ENCODE results near the gene ZBTB7C. TPM values are rescaled to one million over a fixed set of nuclear protein-coding genes. Genes with fewer than 3 reads are reported as not detected.

ZBTB7C gene
- total RNA-seq, 1 donor from 2014 or later = not detected

- ChIA-PET CTCF (no interaction called here), POLR2A (no interaction called here)
- TF ChIP-seq CTCF (IDR thresholded peaks at IDR 0.05) = no peak
- no peaks in the 10 kb centered on the region for H3K36me3 Mint-ChIP-seq (ENCODE audit: low read depth)
- no peak overlapping the region for H3K4me3 Mint-ChIP-seq
- peaks cover 11% of the 10 kb centered on the region for H3K27me3 Mint-ChIP-seq
- no peak for ATAC-seq (ENCODE audit: low read depth)
- peaks cover 5% of the 10 kb centered on the region for H3K9me3 Mint-ChIP-seq
- H3K27ac Mint-ChIP-seq = no peak overlapping the region
- no peaks in the 10 kb centered on the region for H3K4me1 Mint-ChIP-seq
- DNase-seq = no peak
- intact Hi-C loops (cut with micrococcal nuclease) = no loop called here
These were observed 48.7 kb downstream of the ZBTB7C start for GRCh38 chr18:48360376-48361021.

- peaks cover 17% of the 10 kb centered on the region for H3K27me3 Mint-ChIP-seq
- H3K9me3 Mint-ChIP-seq = no peaks in the 10 kb centered on the region
- H3K4me1 Mint-ChIP-seq = no peaks in the 10 kb centered on the region
- CTCF ChIA-PET = no interaction called here
- POLR2A ChIA-PET = no interaction called here
- ATAC-seq (ENCODE audit: low read depth) (no peak), DNase-seq (no peak)
- H3K36me3 Mint-ChIP-seq (ENCODE audit: low read depth) = no peaks in the 10 kb centered on the region
- no peak overlapping the region for H3K4me3 Mint-ChIP-seq
- intact Hi-C loops (cut with micrococcal nuclease) = no loop called here
- TF ChIP-seq CTCF (IDR thresholded peaks at IDR 0.05) = no peak
- no peak overlapping the region for H3K27ac Mint-ChIP-seq
These were observed 49.6 kb downstream of the ZBTB7C start for GRCh38 chr18:48359626-48360025.

- H3K4me3 Mint-ChIP-seq = no peak overlapping the region
- POLR2A ChIA-PET = no interaction called here
- H3K36me3 Mint-ChIP-seq (ENCODE audit: low read depth) = no peaks in the 10 kb centered on the region
- no peaks in the 10 kb centered on the region for H3K9me3 Mint-ChIP-seq
- no peak for TF ChIP-seq CTCF (IDR thresholded peaks at IDR 0.05)
- DNase-seq (no peak), ATAC-seq (ENCODE audit: low read depth) (no peak)
- intact Hi-C loops (cut with micrococcal nuclease) = no loop called here
- CTCF ChIA-PET = no interaction called here
- H3K27me3 Mint-ChIP-seq = peaks cover 18% of the 10 kb centered on the region
- H3K4me1 Mint-ChIP-seq = no peaks in the 10 kb centered on the region
- H3K27ac Mint-ChIP-seq = no peak overlapping the region
These were observed 50.3 kb downstream of the ZBTB7C start for GRCh38 chr18:48358868-48359267.

GRCh38 chr18:48356909-48357631 lies 52.1 kb downstream of the ZBTB7C start:
- POLR2A ChIA-PET = no interaction called here
- CTCF ChIA-PET = no interaction called here
- no peak for DNase-seq

More at GRCh38 chr18:48356909-48357631, 52.1 kb downstream of the ZBTB7C start:
- no peaks in the 10 kb centered on the region for H3K9me3 Mint-ChIP-seq
- no peak for TF ChIP-seq CTCF (IDR thresholded peaks at IDR 0.05)
- intact Hi-C loops (cut with micrococcal nuclease) = no loop called here
- no peak overlapping the region for H3K4me3 Mint-ChIP-seq
- H3K4me1 Mint-ChIP-seq = no peaks in the 10 kb centered on the region
- peaks cover 16% of the 10 kb centered on the region for H3K27me3 Mint-ChIP-seq
- ATAC-seq (ENCODE audit: low read depth) = no peak
- H3K27ac Mint-ChIP-seq = no peak overlapping the region
- no peaks in the 10 kb centered on the region for H3K36me3 Mint-ChIP-seq (ENCODE audit: low read depth)

All from activated B cell treated with CpG ODN at 0.5 μM for 24 hours (primary cell).